HG03039 (cell line): ENCODE results near the gene TJP1.

ENCODE experiments used
- ATAC-seq: cut with Tn5 transposase; IDR thresholded peaks from one replicate; pipeline ENCODE4 v1.9.1; 2021; ENCODE audit warnings: mild to moderate bottlenecking, moderate library complexity; ENCODE audit not compliant: unreplicated experiment

TJP1 gene

DNA sequence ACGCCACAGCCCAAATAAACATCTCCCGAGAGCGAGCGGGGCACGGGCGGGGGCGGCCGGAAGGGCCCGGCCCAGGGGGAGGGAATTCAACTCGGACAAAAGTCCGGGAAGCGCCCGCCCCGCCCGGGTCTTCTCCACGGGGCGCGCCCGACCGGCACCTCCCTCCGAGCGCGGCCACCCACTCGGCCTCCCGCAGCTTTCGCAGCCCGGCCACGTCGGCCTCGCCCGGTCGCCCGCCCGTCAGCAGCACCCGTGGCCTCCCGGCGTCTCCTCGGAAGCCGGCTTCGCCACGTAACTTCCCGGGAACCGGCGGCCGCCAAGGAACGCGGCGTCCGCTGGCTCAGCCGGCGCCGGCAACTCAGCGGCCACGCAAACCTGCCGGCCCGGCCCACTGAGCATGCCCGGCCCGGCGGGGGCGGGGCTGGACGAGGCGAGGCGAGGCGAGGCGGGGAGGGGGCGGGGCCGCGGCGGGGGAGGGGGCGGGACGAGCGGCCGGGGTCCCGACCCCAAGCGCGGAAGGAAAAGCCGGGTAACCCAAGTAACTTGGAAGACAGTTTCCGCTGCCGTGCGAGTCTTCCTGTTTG lies at the start of gene TJP1:
Gene TJP1, minus strand, starts transcription at position 369 of the 584 bp plus-strand sequence. CDS start 440 bp downstream, outside the sequence.
- ATAC-seq, result no peak

DNA sequence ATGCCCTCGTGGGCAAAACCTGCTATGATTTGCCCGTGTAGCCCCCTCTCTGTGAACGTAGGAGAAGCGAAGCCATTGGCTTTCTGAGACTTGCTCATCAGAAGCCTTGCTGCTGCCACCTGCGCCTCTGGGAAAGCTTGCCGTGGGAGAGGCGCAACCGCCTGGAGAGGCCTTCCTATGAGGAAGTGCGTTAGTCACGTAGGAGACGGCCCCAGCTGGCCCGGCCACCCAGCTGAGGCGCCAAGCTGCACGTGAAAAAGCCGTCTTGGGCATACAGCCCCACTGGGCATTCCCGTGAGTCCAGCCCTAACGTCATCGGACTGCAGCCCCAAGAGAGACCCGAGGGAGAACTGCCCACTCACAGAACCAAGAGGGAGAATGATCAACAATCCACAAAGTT lies 49.1 kb upstream of the TJP1 start:
- no peak for ATAC-seq

DNA sequence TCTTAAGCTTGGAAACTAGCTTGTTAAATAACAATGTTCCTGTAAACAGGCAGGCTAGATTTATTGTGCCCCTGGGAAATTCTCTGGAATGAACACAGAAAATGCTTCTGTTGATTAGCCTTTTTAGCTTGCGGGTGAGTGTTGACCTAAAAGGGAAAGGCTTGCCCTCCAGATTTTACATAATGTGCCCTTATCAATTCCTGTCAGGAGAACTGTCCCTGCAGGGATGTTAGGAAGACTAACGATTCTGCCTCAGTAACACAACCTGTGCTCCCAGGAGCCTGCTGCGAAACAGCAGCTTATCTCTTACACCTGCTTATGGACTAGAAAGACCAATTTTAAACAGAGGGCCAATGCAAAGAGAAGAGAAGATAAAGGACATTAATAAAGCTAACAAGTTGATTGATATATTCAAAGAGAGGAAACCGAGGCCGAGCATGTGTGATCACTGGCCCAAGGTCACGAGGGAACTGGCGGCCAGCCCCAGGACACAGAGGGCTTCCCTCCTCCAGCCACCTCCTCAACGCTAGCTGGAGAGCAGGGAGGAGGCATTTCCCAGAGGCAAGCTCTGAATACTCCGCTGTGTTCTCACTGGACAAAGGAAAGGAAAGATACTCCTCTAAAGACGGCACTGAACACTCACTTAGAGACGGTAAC lies 48.4 kb upstream of the TJP1 start:
- ATAC-seq, result no peak

DNA sequence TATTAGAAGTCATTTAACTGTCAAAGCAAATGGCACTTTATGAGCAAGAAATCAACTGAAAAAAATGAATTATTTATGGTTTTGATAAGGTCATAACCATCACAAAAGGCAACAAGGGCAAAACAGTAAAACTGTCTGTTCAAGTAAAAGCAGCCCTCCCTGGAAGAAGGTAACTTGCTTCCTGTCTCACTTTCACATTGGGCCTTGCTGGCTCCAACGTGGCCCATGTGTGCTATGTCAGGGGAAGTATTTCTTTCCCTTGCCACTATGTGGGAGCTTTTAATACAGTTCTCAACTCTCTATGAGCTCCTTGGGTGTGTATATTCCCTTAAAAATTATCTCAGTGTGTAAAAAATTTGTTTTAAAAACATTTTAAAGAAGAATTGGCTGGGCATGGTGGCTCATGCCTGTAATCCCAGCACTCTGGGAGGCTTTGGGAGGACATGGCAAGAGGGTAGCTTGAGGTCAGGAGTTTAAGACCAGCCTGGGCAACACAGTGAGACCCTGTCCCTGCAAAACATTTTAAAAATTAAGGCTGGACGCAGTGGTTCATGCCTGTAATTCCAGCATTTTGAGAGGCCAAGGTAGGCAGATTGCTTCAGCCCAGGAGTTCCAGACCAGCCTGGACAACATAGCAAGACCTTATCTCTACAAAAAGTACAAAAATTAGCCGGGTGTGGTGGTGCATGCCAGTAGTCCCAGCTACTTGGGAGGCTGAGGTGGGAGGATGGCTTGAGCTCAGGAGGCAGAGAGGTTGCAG lies 45.2 kb upstream of the TJP1 start:
- no peak for ATAC-seq

DNA sequence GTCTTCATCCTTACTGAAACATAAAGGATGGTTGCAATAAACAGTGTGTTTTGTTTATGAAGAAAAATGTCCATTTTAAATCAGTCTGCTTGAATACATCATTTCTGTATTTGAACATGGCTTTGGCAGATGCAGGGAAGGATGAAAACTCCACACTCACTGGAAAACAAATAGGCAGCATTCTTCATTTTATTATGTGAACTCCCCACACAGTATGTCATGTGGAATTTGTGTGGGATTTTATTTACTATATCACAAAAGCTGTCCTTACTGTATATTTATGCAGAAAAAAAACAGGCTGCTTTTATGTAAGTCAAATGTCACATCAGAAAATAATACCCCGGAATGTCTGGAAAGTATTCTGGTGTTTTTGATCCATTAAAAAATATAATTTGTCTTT lies 44.1 kb upstream of the TJP1 start:
- no peak for ATAC-seq

DNA sequence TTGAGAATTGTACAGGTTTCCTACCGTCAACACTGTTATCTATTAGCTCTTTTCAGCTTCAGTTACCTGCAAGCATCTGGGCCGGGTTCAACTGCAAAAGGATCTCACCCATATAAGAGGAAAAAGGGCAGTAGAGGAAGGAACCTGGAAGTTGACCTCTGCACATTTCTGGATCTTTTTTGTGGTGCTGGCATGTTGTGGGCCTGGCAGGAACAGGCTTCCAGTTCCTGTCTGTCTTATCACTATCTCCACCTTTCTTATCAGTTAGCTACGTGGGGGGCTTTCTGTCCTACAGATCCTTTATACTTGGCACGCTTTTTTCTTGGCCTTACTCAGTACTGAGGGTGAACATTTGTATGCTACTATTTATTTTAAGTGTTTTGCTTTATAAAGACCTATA lies 42.2 kb upstream of the TJP1 start:
- ATAC-seq, result no peak

DNA sequence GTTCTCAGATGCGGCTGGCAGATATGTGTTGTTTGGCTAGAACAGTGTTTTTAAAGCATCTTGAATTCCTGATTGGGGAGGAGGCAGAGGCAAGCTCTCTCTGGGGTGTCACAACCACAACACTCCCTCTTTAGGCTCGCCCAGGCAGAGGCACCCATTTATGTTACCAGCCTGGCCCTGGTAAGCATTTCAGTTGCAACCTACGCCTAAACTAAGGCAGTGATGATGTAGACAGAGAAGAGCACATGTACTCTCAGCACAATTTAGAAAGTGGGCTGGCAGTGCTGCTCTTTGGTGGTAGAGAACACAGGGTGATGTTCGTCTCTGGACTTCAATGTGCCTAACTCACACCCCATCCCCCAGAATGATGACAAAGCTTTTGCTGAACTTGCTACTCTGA lies 41.2 kb upstream of the TJP1 start:
- ATAC-seq, result no peak

DNA sequence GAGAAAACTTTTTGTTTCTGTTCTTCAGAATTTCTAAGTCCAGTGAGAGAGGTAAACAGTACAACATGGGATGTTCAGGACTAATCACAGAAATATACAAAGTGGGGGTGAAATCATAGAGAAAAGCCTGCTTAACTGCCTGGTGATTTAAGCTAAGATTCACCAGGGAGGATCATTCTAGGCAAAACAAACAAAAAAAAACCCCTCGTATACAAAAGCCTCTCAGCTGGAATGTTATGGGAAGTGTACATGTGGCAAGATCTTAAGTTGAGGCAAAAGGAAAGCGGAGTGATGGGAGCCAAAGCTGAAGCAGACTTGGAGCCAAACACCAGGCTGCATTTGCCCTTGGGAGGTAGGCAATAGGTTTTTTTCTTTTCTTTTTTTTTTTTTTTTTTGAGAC lies 40.0 kb upstream of the TJP1 start:
- no peak for ATAC-seq

DNA sequence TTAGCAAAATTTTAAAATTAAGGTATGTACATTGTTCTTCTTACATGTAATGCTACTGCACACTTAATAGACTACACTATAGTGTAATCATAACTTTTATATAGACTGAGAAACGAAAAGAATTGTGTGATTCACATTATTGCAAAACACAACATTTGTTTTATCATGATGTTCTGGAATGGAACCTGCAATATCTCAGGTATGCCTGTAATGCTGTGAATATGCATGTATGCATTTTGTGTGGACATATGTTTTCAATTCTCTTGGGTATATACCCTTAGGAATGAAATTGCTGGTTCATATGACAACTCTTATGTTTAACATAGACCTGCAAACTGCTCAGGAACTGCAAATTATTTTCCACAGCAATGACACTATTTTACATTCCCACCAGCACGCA lies 38.6 kb upstream of the TJP1 start:
- no peak for ATAC-seq

DNA sequence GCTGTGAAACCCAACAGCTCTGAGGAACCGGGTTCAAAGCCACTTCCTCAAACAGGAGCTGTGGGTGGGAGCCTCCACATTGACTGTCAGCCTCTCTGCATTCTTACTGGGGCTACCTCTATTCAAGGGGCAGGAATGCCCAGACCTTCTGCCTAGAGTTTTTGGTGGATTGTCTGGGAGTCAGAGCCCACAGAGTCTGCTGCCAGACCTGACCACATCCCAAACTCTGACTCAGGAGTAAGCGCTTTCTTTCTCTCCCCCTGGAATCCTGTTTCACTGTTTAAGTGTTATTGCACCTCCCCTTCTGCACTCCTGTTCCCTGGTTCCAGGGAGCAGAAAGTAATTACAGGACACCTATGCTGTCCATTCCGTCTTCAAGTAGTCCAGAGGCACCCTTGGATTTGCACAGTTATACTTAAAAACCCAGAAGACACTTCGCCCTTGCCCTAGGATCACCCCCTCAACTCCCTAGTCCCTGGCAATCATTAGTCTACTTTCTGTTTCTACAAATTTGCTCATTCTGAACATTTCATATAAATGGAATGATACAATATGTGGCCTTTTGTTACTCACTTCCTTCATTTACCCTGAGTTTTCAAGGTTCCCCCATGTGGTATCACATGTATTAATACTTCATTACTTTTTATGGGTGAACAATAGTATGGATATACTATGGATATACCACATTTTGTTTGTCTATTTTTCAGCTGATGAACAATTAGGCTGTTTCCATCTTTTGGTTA lies 37.9 kb upstream of the TJP1 start:
- ATAC-seq, result no peak

DNA sequence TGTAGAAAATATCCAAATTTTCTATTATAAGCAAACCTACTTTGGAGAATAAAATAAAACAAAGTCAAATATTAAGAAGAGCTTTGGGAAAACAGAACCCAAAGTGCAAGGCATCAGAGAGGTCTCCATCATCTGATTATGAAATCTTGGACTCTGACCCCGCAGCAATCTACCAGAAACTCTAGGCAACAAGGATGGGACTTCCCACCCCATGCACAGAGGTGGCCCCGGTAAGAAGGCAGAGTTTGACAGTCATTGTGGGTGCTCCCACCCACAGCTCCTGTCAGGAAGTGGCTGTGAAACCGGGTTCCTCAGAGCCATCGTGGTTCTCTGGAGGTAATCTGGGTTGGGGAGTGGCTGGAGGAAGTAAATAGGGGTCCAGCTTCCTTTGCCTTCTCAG lies 37.0 kb upstream of the TJP1 start:
- ATAC-seq, result no peak

DNA sequence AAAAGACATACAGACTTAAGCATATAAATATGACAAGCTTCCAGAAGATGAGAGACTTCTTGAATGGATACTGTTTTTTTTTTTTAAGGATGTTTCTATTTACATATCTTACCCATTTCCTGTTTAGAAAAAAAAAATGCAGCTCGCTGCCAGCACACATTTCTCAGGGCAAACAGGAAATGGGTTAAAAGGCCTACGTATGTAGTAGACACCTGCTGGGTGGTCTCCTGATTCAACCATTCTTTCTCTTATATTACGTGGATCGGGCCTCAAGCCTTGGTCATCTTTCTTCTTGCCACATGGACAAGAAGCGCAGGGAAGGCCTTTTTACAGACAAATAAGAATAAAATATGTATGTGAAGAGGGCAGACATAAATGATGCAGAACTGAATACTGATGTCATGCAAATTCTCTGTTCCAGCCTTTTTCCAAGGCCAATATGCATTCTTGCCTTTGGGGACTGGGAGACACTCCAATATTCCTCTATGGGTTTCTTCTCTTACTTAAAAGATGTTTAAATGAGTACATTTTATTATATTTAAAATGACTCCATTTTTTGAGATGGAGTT lies 35.0 kb upstream of the TJP1 start:
- no peak for ATAC-seq

DNA sequence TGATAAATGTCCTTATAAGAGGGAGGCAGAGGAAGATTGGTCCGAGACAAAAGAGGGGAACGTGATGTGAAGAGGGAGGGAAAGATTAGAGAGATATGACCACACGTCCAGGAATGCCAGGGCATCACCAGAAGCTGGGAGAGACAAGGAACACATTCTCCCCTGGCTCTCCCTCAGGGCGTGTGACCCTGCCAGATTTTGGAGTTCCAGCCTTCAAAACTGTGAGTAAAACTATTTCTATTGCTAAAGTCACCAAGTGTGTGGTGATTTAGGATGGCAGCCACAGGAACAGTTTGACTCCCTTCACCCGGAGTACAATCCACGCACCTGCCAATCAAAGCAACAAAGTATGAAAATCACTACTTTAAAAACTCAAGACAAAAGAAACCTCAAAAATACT lies 32.1 kb upstream of the TJP1 start:
- ATAC-seq, result no peak

DNA sequence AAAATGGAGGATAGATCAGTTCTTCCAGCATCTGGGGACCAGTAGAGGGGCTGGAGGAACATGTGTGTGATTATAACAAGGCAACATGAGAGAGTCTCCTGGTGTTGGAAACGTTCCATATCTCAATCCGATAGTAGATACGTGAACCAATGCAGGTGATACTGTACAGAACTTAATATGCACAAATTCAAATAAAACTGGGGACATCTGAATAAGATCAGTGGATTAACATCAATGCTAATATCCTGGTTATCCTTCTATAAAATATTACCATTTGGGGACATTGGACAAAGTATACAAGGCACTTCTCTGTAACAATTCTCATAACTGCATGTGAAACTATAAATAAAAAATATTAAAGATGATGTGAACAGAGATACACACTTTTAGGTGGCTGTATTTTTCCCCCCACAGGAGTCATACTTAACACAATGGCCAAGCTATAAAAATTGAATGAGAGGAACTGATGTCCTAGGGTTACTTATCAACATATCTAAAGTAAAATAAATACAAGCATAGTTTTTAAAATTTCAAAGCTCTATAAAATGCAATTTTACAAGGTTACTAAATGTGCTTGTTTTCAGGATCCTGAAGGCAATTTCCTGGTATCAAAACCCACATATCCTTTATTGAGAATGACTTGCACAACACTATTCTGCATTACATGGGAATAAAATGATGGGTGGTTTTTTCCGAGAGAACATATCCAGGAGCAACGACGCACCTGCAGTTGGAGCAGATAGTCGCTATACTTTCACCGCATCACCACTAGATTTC lies 31.1 kb upstream of the TJP1 start:
- ATAC-seq, result no peak

DNA sequence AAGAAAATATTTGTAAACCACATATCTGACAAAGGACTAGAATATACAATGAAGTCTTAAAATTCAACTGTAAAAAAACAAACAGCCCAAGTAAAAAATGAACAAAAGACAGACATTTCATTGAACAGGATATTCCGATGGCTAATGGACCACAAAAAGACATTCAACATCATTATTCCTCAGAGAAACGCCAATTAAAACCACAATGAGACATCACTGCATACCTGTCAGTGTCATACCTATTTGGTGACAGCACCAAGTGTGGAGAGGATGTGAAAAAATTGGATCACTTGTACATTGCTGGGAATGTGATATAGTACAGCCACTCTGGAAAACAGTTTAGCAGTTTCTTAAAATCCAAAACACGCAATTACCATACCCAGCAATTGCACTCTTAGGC lies 29.9 kb upstream of the TJP1 start:
- ATAC-seq, result no peak

DNA sequence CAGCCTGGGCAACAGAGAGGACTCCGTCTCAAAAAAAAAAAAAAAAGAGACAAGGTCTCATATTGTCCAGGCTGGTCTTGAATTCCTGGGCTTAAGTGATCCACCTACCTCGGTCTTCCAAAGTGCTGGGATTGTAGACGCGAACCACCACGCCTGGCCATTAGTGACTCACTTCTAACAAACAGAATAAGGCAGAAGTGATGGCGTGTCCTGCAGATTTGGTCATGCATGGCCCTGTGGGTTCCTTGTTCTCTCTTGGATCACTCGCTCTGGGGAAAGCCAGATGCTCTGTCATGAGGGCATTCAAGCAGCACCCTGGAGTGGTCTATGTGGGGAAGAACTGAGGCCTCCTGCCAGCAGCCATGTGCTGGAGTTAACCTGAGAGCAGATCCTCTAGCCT lies 27.4 kb upstream of the TJP1 start:
- ATAC-seq, result no peak

DNA sequence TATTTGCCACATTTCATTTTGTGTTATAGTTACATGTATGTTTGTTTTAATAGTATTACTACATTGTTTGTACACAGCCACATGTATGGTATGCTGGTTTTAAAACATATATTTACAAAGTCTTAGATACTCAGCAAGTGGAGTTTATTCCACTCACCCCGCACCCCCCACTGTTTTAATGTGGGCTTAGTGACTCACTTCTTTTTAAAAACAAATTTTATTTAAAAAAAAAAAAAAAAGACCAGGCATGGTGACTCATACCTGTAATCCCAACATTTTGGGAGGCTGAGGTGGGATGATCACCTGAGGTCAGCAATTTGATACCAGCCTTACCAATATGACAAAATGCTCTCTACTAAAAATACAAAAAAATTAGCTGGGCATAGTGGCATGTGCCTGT lies 26.9 kb upstream of the TJP1 start:
- no peak for ATAC-seq

DNA sequence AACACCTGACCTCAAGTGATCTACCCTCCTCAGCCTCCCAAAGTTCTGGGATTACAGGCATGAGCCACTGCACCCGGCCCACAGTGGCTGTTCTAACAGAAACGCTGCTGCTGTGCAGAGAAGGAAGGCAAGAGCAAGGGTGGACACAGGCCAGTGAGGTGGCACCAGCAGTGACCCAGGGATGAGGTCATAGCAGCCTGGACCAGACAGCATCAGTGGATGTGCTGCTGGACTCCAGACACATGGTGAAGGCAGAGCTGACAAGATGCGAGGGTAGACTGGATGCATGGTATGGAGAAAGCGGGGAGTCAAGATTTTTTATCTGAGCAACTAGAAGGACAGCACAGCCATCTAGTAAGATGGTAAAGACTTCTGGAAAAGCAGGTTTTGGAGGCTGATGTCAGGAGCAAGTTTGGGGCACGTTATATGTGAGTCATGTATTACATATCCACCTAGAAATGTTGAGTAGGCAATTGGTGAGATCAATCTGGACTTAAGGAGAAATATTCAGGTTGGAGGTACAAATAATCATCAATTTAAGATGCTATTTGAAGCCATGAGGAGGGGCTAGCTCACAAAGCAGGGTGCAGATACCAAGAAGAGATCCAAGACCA lies 22.1 kb upstream of the TJP1 start:
- no peak for ATAC-seq

DNA sequence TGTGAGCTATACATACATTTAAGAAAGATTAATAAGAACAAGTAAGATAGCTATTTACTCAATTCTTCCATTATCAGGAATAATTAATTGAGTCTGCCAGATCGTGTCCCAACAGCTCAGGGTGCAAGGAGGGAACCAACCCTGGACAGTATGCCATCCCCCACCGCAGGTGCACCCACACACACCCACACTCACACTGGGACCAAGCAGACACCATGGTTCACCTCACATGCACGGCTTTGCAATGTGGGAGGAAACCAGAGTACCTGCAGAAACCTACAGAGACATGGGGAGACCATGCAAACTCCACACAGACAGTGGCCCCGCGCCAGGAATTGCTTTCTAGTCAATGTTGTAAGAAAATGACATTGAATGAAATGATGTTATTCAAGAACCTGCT lies 20.0 kb upstream of the TJP1 start:
- ATAC-seq, result no peak

DNA sequence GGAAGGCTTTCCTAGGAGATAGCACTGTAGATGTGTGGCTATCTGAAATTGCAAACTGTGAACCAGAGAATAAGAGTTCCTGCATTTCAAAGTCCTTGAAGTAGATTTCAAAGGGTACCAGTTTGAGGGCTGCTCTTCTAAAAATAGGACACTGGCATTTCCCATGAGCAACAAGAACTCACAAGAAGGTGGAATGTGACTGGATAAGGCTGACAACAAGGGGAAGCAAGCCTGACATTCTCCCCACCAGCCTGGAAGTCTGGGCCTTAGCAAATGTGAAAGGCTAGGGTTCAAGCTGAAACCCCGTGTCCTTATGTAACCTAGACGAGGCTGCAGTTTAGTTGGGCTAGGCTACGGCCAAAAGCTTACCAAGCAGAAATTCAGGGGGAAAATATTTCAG lies 18.7 kb upstream of the TJP1 start:
- no peak for ATAC-seq
